ENCODE results near the gene PTAR1.

Gene PTAR1

DNA sequence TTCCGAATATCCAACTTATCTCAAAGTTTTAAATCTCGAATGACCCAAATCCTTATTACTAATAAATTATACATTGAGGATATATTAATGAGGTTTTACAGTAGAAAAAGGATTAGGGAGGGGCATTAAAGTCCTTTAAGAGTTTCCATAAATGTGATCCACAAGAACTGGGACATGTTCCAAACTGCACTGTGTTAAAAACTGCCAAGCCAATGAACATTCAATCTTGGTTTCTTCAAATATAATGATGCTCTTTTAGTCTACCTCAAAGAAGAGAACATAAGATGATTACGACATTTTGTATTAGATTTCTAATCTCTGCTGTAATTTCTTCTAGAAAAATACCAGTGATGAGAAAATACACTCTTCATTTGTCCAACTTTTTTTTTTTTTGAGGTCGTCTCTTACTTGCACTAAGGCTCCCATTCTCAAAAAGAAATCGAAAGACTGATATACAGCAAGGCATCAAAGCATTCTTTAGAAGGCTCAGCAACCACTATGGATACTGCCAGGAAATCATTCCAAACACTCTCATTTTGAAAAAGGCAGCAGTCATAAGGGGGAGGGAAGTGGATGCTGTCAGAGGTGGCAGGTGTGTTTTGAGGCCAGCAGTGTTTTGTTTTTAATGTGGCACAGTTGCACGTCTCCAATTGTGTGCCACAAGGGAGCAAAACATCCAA, 1.7 kb downstream of the PTAR1 start:
- no peak for TF ChIP-seq CTCF (IDR thresholded peaks at IDR 0.05; ENCODE audit: insufficient read depth, low read length, poor library complexity, severe bottlenecking)
- DNase-seq (ENCODE audit: extremely low read depth, insufficient read length), result no peak
- Histone ChIP-seq H3K27me3 (replicated peaks; ENCODE audit: control insufficient read depth, insufficient read depth, low read length) (no peaks in the 10 kb centered on the region), H3K36me3 (ENCODE audit: control insufficient read depth, insufficient read depth, low read length) (no peaks in the 10 kb centered on the region; the same call in 1 of the 2 replicates), H3K4me3 (replicated peaks; ENCODE audit: low read depth, low read length) (peak overlapping the region; percentile 79)

DNA sequence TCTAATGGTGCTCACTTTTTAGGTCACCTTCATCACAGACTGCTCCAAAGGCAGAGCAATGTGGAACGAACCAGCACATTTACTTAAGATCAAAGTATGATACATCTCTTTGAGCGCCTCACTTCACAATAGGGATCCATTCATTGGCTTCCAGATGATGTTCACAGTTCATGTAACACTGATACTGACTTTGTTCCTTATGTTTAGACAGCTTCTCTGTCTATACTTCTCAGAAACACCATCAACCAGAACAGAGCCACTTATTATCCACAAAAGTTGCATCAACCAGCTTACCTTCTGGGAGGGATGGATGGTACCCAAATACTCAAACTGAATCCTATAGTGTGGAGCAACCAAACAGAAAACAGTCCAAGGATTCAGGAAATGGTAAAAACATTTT, 4.6 kb downstream of the PTAR1 start:
- H3K36me3 ChIP-seq (ENCODE audit: control insufficient read depth, insufficient read depth, low read length), result no peaks in the 10 kb centered on the region; the same call in 1 of the 2 replicates
- no peak for TF ChIP-seq CTCF (IDR thresholded peaks at IDR 0.05; ENCODE audit: insufficient read depth, low read length, poor library complexity, severe bottlenecking)
- DNase-seq (ENCODE audit: extremely low read depth, insufficient read length), result no peak
- no peaks in the 10 kb centered on the region for H3K27me3 ChIP-seq (replicated peaks; ENCODE audit: control insufficient read depth, insufficient read depth, low read length)
- no peak overlapping the region for H3K4me3 ChIP-seq (replicated peaks; ENCODE audit: low read depth, low read length)

DNA sequence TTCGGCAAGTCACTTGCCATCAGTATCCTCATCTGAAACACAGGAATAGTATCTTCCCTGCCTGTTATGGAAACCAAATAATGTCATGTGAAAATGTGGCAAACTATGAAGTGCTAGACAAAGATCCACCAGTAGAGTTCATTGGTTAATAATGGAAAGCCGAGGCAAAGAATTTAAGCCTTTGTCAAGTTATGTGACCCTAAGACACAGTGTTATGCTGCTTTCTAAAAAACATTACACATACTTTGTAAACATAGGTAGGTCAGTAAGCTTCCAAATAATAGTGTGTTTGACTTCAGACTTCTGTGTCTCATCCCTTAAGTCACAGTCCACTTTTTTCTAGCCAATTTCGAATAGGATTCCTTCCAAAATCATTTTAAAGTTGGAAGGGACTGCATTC, 6.0 kb downstream of the PTAR1 start:
- no peaks in the 10 kb centered on the region for H3K27me3 ChIP-seq (replicated peaks; ENCODE audit: control insufficient read depth, insufficient read depth, low read length)
- DNase-seq (ENCODE audit: extremely low read depth, insufficient read length), result no peak
- no peaks in the 10 kb centered on the region; the same call in 1 of the 2 replicates for H3K36me3 ChIP-seq (ENCODE audit: control insufficient read depth, insufficient read depth, low read length)
- TF ChIP-seq CTCF (IDR thresholded peaks at IDR 0.05; ENCODE audit: insufficient read depth, low read length, poor library complexity, severe bottlenecking), result no peak
- H3K4me3 ChIP-seq (replicated peaks; ENCODE audit: low read depth, low read length), result no peak overlapping the region

DNA sequence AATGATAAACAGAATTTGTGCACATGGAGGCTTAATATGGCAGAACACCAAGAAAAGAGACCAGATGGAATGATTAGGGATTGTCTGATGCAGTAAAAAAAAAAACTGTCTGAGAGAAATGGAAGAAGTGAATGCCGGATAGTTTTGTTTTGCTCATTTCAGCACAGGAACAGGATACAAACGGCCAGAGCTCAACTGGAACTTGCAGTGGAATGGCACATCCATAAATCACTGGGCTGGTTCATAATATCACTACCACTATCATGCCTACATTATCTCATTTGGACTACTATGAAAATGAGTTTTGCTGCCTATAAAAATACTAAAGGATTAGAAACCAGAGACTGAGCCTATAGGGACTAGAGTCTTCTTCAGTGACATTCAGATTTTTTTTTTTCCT, 9.7 kb downstream of the PTAR1 start:
- DNase-seq (ENCODE audit: extremely low read depth, insufficient read length), result no peak
- Histone ChIP-seq H3K36me3 (ENCODE audit: control insufficient read depth, insufficient read depth, low read length) (no peaks in the 10 kb centered on the region), H3K4me3 (replicated peaks; ENCODE audit: low read depth, low read length) (no peak overlapping the region), H3K27me3 (replicated peaks; ENCODE audit: control insufficient read depth, insufficient read depth, low read length) (no peaks in the 10 kb centered on the region)
- TF ChIP-seq CTCF (IDR thresholded peaks at IDR 0.05; ENCODE audit: insufficient read depth, low read length, poor library complexity, severe bottlenecking), result no peak

DNA sequence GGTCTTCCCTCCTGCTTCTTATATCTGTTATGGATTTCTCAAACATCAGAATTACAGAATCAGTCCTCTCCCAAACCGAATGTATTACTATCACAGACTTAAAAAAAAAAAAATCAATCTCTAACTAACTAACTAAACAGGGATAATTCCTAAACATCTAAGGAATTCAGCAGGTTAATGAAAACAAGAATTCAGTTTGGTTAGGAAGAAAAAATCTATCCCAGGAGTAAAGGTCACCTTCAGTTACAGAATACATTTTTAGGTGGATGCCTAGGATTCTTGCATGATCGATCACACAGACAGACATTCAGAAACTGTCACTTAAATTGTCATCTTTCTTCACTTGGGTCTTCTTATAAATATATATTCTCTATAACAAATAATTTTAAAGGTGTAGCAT, 11.5 kb downstream of the PTAR1 start:
- DNase-seq (ENCODE audit: extremely low read depth, insufficient read length), result no peak
- Histone ChIP-seq H3K36me3 (ENCODE audit: control insufficient read depth, insufficient read depth, low read length) (no peaks in the 10 kb centered on the region), H3K4me3 (replicated peaks; ENCODE audit: low read depth, low read length) (no peak overlapping the region), H3K27me3 (replicated peaks; ENCODE audit: control insufficient read depth, insufficient read depth, low read length) (no peaks in the 10 kb centered on the region)
- TF ChIP-seq CTCF (IDR thresholded peaks at IDR 0.05; ENCODE audit: insufficient read depth, low read length, poor library complexity, severe bottlenecking), result no peak

All from GM06990 (cell line).